ENCODE results near the gene FN1. TPM values are rescaled to one million over a fixed set of nuclear protein-coding genes. Genes with fewer than 3 reads are reported as not detected.

Gene FN1
- total RNA-seq, 3 donors from 2014 or later (not counting 1 experiment from before 2014, with no cell fraction given): 0.30 TPM; not detected in 2

DNA sequence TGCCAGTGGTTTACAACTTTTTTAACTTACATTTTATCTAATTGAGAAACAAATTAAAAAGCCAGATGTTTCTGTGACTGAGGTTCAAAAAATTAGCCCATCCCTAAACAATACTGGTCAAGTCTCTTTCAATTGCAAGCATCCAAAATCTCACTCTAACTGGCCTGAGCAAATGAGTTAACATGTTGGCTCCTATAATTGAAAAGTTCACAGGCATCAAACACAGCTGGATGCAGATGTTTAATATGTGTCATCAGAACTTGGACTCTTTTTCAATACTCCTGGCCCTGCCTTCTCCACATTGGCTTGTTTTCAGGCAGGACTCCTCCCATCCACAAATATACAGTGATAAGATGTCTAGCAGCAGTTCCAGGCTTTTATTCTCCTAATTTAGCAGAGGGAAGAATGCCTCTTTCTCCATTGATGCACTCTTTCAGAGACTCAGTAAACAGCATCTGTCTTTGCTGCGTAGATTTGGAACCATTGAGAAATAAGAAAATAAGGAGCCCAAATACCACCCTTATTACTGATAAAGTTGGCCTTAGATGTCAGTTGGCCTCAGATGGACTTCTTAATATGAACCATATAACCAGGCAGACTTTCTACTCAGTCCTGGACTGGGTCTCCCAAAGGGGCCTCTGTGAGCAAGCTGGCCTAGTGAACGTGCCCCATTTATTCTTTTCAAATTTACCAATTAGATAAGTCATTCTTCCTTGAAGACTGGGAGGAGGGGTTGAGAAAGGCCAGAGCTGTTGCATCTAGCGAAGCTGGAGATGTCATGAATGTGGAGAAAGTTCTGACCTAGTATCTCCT lies 30.4 kb upstream of the FN1 start:
- Histone ChIP-seq H3K36me3 (ENCODE audit: control insufficient read depth, insufficient read depth, low read length) (no peaks in the 10 kb centered on the region), H3K9me3 (ENCODE audit: control insufficient read depth, insufficient read depth, low read length) (no peaks in the 10 kb centered on the region), H3K27ac (ENCODE audit: low read length) (no peak overlapping the region), H3K4me3 (ENCODE audit: low read length) (no peak overlapping the region), H3K4me1 (ENCODE audit: control insufficient read depth, insufficient read depth, low read length) (no peaks in the 10 kb centered on the region), H3K27me3 (ENCODE audit: control insufficient read depth, insufficient read depth, low read length) (no peaks in the 10 kb centered on the region)
- DNase-seq: no peak
- TF ChIP-seq, protein P1, sequence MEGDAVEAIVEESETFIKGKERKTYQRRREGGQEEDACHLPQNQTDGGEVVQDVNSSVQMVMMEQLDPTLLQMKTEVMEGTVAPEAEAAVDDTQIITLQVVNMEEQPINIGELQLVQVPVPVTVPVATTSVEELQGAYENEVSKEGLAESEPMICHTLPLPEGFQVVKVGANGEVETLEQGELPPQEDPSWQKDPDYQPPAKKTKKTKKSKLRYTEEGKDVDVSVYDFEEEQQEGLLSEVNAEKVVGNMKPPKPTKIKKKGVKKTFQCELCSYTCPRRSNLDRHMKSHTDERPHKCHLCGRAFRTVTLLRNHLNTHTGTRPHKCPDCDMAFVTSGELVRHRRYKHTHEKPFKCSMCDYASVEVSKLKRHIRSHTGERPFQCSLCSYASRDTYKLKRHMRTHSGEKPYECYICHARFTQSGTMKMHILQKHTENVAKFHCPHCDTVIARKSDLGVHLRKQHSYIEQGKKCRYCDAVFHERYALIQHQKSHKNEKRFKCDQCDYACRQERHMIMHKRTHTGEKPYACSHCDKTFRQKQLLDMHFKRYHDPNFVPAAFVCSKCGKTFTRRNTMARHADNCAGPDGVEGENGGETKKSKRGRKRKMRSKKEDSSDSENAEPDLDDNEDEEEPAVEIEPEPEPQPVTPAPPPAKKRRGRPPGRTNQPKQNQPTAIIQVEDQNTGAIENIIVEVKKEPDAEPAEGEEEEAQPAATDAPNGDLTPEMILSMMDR (IDR thresholded peaks at IDR 0.05): no peak
- peaks cover 7 to 9% of the 10 kb centered on the region in 2 donors for H3K27me3 Mint-ChIP-seq (ENCODE audit: low read depth in 2 of 2)
- intact Hi-C loops (cut with micrococcal nuclease): no loop called here
- no peak overlapping the region for H3K4me3 Mint-ChIP-seq
- 92% methylated on average over 1 of the region's 3 CpGs for WGBS (ENCODE audit: insufficient coverage)
- no peak for ATAC-seq
- H3K4me1 Mint-ChIP-seq: no peaks in the 10 kb centered on the region
- H3K27ac Mint-ChIP-seq: no peak overlapping the region
- H3K36me3 Mint-ChIP-seq: no peaks in the 10 kb centered on the region
- peaks cover 0 to 2% of the 10 kb centered on the region in 2 donors for H3K9me3 Mint-ChIP-seq

DNA sequence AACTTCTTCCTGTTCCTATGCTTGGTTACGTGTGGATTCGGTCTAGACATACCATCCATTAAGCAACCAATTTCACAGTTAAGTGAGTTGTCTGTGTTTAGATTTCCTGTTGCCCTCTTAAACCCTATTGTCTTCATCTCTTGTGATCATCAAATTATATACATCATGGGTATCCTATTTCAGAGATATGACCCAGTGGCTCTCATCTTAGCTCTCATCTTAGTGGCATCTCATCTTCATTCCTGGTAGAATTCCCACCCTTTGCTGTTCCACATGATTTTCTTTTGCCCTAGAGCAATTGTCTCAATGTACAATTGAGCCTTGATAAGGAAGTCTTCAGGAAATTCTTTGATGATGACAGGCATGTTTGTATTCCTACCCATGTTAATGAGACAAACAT lies 29.4 kb upstream of the FN1 start:
- ATAC-seq: no peak
- DNase-seq: no peak
- TF ChIP-seq, protein P1 (IDR thresholded peaks at IDR 0.05): no peak
- no peak overlapping the region for H3K4me3 Mint-ChIP-seq
- H3K9me3 Mint-ChIP-seq: no peaks in the 10 kb centered on the region
- Histone ChIP-seq H3K27ac (ENCODE audit: low read length) (no peak overlapping the region), H3K36me3 (ENCODE audit: control insufficient read depth, insufficient read depth, low read length) (no peaks in the 10 kb centered on the region), H3K4me3 (ENCODE audit: low read length) (no peak overlapping the region), H3K27me3 (ENCODE audit: control insufficient read depth, insufficient read depth, low read length) (peaks cover 2% of the 10 kb centered on the region), H3K9me3 (ENCODE audit: control insufficient read depth, insufficient read depth, low read length) (no peaks in the 10 kb centered on the region), H3K4me1 (ENCODE audit: control insufficient read depth, insufficient read depth, low read length) (no peaks in the 10 kb centered on the region)
- H3K4me1 Mint-ChIP-seq: no peaks in the 10 kb centered on the region
- peaks cover 7 to 15% of the 10 kb centered on the region in 2 donors for H3K27me3 Mint-ChIP-seq (ENCODE audit: low read depth in 2 of 2)
- intact Hi-C loops (cut with micrococcal nuclease): no loop called here
- H3K27ac Mint-ChIP-seq: no peak overlapping the region
- no peaks in the 10 kb centered on the region for H3K36me3 Mint-ChIP-seq
- WGBS (ENCODE audit: insufficient coverage): 79% methylated on average over 2 of the region's 2 CpGs

DNA sequence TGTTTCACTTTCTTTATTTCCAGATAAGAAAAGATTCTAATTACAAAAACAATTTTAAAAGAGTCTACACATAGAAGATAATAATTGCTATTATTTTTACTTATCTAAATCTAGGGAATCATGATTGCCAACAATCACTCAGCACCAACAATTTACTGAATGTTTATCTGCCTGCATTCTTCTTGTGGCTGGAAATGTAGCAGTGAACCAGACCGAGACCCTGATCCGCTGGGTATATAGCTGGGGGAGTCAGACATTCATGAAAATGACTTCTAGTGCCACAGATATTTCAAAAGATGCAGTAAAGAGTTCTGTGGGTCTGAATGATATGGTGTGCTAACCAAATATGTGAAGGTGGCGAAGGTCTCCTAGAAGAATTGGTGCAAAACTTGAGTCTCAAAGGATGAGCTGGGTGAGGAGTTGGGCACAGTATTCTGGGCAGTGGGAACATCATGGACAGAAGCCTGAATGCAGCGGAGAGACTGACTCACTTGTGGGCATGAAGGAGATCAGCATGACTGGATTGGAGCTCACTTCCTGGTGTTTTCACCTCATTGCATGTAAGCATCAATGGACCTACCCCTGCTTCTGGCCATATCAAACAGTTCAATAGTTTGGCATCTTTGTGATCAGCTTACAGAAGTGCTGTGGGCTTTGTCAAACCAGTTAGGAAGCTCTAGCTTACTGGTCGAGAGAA lies 26.1 kb upstream of the FN1 start:
- no peaks in the 10 kb centered on the region for H3K9me3 ChIP-seq (ENCODE audit: control insufficient read depth, insufficient read depth, low read length)
- H3K27ac ChIP-seq (ENCODE audit: low read length): no peak overlapping the region
- DNase-seq (no peak), ATAC-seq (no peak)
- no peaks in the 10 kb centered on the region for H3K36me3 ChIP-seq (ENCODE audit: control insufficient read depth, insufficient read depth, low read length)
- intact Hi-C loops (cut with micrococcal nuclease): no loop called here
- Mint-ChIP-seq H3K27me3 (ENCODE audit: low read depth in 2 of 2) (peaks cover 7 to 15% of the 10 kb centered on the region in 2 donors), H3K36me3 (no peaks in the 10 kb centered on the region), H3K4me1 (no peaks in the 10 kb centered on the region), H3K9me3 (no peaks in the 10 kb centered on the region), H3K27ac (no peak overlapping the region), H3K4me3 (no peak overlapping the region)
- no peaks in the 10 kb centered on the region for H3K4me1 ChIP-seq (ENCODE audit: control insufficient read depth, insufficient read depth, low read length)
- H3K4me3 ChIP-seq (ENCODE audit: low read length): no peak overlapping the region
- 85% methylated on average over 5 of the region's 5 CpGs for WGBS (ENCODE audit: insufficient coverage)
- peaks cover 2% of the 10 kb centered on the region for H3K27me3 ChIP-seq (ENCODE audit: control insufficient read depth, insufficient read depth, low read length)
- TF ChIP-seq, protein P1 (IDR thresholded peaks at IDR 0.05): no peak
